HEK293 (cell line): Measurements from ENCODE around the gene CYP24A1.

Experiments used
- BCL11A ChIP-seq: fragments of 450-650 bp; formaldehyde crosslinking; IDR thresholded peaks from 2 replicates; pipeline ENCODE4 v1.5.1; 2016; ENCODE audit warnings: low read depth, missing biosample characterization, missing genetic modification characterization
- EGR2 ChIP-seq: fragments of 450-650 bp; formaldehyde crosslinking; IDR thresholded peaks from 2 replicates; pipeline ENCODE4 v1.5.1; 2016; ENCODE audit warnings: low read depth, missing biosample characterization, missing genetic modification characterization
- KLF8 ChIP-seq: fragments of 450-650 bp; formaldehyde crosslinking; IDR thresholded peaks from 2 replicates; pipeline ENCODE4 v1.5.1; 2016; ENCODE audit warnings: missing biosample characterization, missing genetic modification characterization
- MEIS1 ChIP-seq: sonication (generic); formaldehyde crosslinking; IDR thresholded peaks from 2 replicates; pipeline ENCODE4 v1.8.1; 2022; ENCODE audit warnings: missing genetic modification reagents, mild to moderate bottlenecking, borderline replicate concordance
- ZNF184 ChIP-seq: fragments of 450-650 bp; IDR thresholded peaks from 2 replicates; pipeline ENCODE4 v1.5.1; 2018; ENCODE audit warnings: missing biosample characterization, mild to moderate bottlenecking, missing genetic modification characterization
- ZNF274 ChIP-seq, 2 experiments: fragments of 200-500 bp in 1 of 2; fragments of 450-650 bp in 1 of 2; sonication (Bioruptor generic) in 1 of 2; formaldehyde crosslinking in 1 of 2; IDR thresholded peaks; 2 replicates each; pipeline versions ENCODE4 v1.5.1 to v1.6.1; 2014 to 2016; ENCODE audit warnings: borderline replicate concordance in 1 of 2, inconsistent platforms in 1 of 2, low read length in 1 of 2, missing biosample characterization in 1 of 2, missing genetic modification characterization in 1 of 2
- TF ChIP-seq, protein P1 (sequence below): fragments of 450-650 bp; IDR thresholded peaks from 2 replicates; pipeline ENCODE4 v1.5.1; 2018; ENCODE audit warnings: missing biosample characterization, mild to moderate bottlenecking, missing genetic modification characterization
- TF ChIP-seq, protein P2 (sequence below): fragments of 450-650 bp; formaldehyde crosslinking; IDR thresholded peaks from 2 replicates; pipeline ENCODE4 v1.5.1; 2016; ENCODE audit warnings: missing biosample characterization, missing genetic modification characterization
- TF ChIP-seq, protein P3 (sequence below): fragments of 450-650 bp; formaldehyde crosslinking; IDR thresholded peaks from 2 replicates; pipeline ENCODE4 v1.5.1; 2017; ENCODE audit warnings: missing biosample characterization, missing genetic modification characterization

DNA sequence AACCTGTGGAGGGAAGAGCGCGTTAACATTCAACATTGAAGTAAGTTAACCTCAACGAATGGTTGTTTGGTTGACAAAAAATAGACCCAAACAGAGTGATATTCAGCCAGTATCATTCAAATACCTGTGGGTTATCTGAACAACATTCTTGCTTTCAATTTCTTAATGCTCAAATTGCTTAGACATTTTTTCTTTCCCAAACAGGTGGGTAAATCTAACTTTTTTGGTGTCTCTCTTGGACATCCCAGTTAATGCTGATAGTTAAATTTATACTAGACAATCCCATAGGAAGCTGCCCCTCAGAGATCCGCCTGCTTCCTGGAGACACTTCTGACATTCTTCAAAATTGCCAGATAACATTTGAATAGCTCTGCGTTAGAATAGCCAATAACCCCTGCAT is 20.0 kb upstream of the CYP24A1 start:
- TF ChIP-seq BCL11A (tag by site-specific recombination) (no peak), ZNF184 (tag by site-specific recombination) (no peak), ZNF274 (IDR thresholded peaks at IDR 0.05; ENCODE audit: low read length) (no peak), ZNF274 (tag by site-specific recombination; IDR thresholded peaks at IDR 0.05; ENCODE audit: borderline replicate concordance) (no peak), EGR2 (tag by site-specific recombination) (no peak), MEIS1 (CRISPR knock-in tag) (no peak), KLF8 (tag by site-specific recombination) (no peak)
- TF ChIP-seq, protein P1, sequence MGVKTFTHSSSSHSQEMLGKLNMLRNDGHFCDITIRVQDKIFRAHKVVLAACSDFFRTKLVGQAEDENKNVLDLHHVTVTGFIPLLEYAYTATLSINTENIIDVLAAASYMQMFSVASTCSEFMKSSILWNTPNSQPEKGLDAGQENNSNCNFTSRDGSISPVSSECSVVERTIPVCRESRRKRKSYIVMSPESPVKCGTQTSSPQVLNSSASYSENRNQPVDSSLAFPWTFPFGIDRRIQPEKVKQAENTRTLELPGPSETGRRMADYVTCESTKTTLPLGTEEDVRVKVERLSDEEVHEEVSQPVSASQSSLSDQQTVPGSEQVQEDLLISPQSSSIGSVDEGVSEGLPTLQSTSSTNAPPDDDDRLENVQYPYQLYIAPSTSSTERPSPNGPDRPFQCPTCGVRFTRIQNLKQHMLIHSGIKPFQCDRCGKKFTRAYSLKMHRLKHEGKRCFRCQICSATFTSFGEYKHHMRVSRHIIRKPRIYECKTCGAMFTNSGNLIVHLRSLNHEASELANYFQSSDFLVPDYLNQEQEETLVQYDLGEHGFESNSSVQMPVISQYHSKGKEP (tag by site-specific recombination): no peak
- TF ChIP-seq, protein P2, sequence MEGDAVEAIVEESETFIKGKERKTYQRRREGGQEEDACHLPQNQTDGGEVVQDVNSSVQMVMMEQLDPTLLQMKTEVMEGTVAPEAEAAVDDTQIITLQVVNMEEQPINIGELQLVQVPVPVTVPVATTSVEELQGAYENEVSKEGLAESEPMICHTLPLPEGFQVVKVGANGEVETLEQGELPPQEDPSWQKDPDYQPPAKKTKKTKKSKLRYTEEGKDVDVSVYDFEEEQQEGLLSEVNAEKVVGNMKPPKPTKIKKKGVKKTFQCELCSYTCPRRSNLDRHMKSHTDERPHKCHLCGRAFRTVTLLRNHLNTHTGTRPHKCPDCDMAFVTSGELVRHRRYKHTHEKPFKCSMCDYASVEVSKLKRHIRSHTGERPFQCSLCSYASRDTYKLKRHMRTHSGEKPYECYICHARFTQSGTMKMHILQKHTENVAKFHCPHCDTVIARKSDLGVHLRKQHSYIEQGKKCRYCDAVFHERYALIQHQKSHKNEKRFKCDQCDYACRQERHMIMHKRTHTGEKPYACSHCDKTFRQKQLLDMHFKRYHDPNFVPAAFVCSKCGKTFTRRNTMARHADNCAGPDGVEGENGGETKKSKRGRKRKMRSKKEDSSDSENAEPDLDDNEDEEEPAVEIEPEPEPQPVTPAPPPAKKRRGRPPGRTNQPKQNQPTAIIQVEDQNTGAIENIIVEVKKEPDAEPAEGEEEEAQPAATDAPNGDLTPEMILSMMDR (tag by site-specific recombination): no peak
- TF ChIP-seq, protein P3, sequence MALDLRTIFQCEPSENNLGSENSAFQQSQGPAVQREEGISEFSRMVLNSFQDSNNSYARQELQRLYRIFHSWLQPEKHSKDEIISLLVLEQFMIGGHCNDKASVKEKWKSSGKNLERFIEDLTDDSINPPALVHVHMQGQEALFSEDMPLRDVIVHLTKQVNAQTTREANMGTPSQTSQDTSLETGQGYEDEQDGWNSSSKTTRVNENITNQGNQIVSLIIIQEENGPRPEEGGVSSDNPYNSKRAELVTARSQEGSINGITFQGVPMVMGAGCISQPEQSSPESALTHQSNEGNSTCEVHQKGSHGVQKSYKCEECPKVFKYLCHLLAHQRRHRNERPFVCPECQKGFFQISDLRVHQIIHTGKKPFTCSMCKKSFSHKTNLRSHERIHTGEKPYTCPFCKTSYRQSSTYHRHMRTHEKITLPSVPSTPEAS (tag by site-specific recombination): no peak
